PC-9 (cell line): Measurements from ENCODE around the gene GALNT10. TPM values are rescaled to one million over a fixed set of nuclear protein-coding genes. Genes with fewer than 3 reads are reported as not detected.

Experiments used
- BruUV-seq: library from RNA; stranded (reverse); fragments of 400-500 nt; replicated peaks from 2 replicates; lab custom pipeline; 2021; lab: Mats Ljungman, UMichigan
- CTCF ChIA-PET: fragments of 300-600 bp; sonication (Branson Sonifier 250); formaldehyde crosslinking; loops from one replicate; lab custom pipeline; 2022; ENCODE audit warnings: antibody characterized with exemption; lab: Charles Lee
- POLR2A ChIA-PET: fragments of 300-600 bp; sonication (Branson Sonifier 250); formaldehyde crosslinking; loops from one replicate; lab custom pipeline; 2022; ENCODE audit warnings: antibody characterized with exemption; ENCODE audit not compliant: unreplicated experiment; lab: Charles Lee
- DNase-seq, 2 experiments: peaks; one replicate each; pipeline versions ENCODE4 v3.0.0 to v3.0.0-alpha.2; 2015 to 2022; ENCODE audit warnings: mixed read lengths in 1 of 2
- H2AFZ ChIP-seq: fragments of 200-600 bp; sonication (generic); 2 replicates; pipeline ENCODE4 v1.8.1; 2017; ENCODE audit warnings: antibody characterized with exemption
- H3F3A ChIP-seq: fragments of 200-600 bp; sonication (generic); 2 replicates; pipeline ENCODE4 v1.8.1; 2017; ENCODE audit warnings: antibody characterized with exemption, mild to moderate bottlenecking, low read depth; ENCODE audit not compliant: insufficient read depth
- H3K27ac ChIP-seq: fragments of 200-600 bp; sonication (generic); 2 replicates; pipeline ENCODE4 v1.6.1; 2016; ENCODE audit warnings: mixed run types
- H3K27me3 ChIP-seq: fragments of 200-600 bp; sonication (generic); 2 replicates; pipeline ENCODE4 v1.6.1; 2016; ENCODE audit warnings: low read depth, mixed run types; ENCODE audit not compliant: insufficient read depth
- H3K36me3 ChIP-seq: fragments of 200-600 bp; sonication (generic); 2 replicates; pipeline ENCODE4 v1.6.1; 2016; ENCODE audit warnings: low read depth, mixed run types
- H3K4me1 ChIP-seq: fragments of 200-600 bp; sonication (generic); replicated peaks from 2 replicates; pipeline ENCODE4 v1.6.1; 2016; ENCODE audit warnings: mixed run types; ENCODE audit not compliant: insufficient read depth
- H3K4me2 ChIP-seq: fragments of 200-600 bp; sonication (generic); 2 replicates; pipeline ENCODE4 v1.6.1; 2017; ENCODE audit warnings: mixed run types
- H3K4me3 ChIP-seq: fragments of 200-600 bp; sonication (generic); 2 replicates; pipeline ENCODE4 v1.6.1; 2016; ENCODE audit warnings: mixed run types
- H3K79me2 ChIP-seq: fragments of 200-600 bp; sonication (generic); 2 replicates; pipeline ENCODE4 v1.6.1; 2017; ENCODE audit warnings: low read depth, mixed run types
- H3K9me2 ChIP-seq: fragments of 200-600 bp; sonication (generic); 2 replicates; pipeline ENCODE4 v1.8.1; 2017; ENCODE audit warnings: mild to moderate bottlenecking; ENCODE audit not compliant: insufficient read depth
- H3K9me3 ChIP-seq: fragments of 200-600 bp; sonication (generic); 2 replicates; pipeline ENCODE4 v1.8.1; 2016; ENCODE audit warnings: low read depth; ENCODE audit not compliant: insufficient read depth
- H4K20me1 ChIP-seq: fragments of 200-600 bp; sonication (generic); 2 replicates; pipeline ENCODE4 v1.8.1; 2017; ENCODE audit not compliant: insufficient read depth
- CTCF ChIP-seq: fragments of 200-600 bp; sonication (generic); conservative IDR thresholded peaks from 2 replicates; pipeline ENCODE4 v1.6.1; 2017; ENCODE audit warnings: mixed run types, antibody characterized with exemption, mild to moderate bottlenecking, moderate library complexity
- EZH2 ChIP-seq: fragments of 200-600 bp; sonication (generic); IDR thresholded peaks from 2 replicates; pipeline ENCODE4 v1.8.0; 2017; ENCODE audit warnings: antibody characterized with exemption, low read depth
- intact Hi-C: fragments of 100-400 bp; cut with micrococcal nuclease; formaldehyde crosslinking; loops from one replicate; pipeline ENCODE4 v1.10.0; 2022; ENCODE audit not compliant: unreplicated experiment
- total RNA-seq: library from RNA; stranded (reverse); gene quantifications from 2 replicates; pipeline ENCODE4 v1.2.3, GENCODE V29; 2021

Gene GALNT10
- total RNA-seq, 1 experiment from 2014 or later, result 101 TPM

- H3K79me2 ChIP-seq, result peaks cover 8% of the 10 kb centered on the region
- H2AFZ ChIP-seq, result no peak overlapping the region
- H3F3A ChIP-seq, result peaks cover 6% of the 10 kb centered on the region
- H3K4me2 ChIP-seq, result no peak overlapping the region
- no peaks in the 10 kb centered on the region for H4K20me1 ChIP-seq
- no peak overlapping the region for H3K4me3 ChIP-seq
- H3K27ac ChIP-seq, result no peak overlapping the region
- 0 out of 2 replicates have a peak, but pooled peaks cover 7% of the 10 kb centered on the region for H3K36me3 ChIP-seq
- intact Hi-C loops, result no loop called here
- peaks cover 27% of the 10 kb centered on the region for H3K4me1 ChIP-seq
- CTCF ChIA-PET, result no interaction called here
- no peaks in the 10 kb centered on the region for H3K27me3 ChIP-seq
- TF ChIP-seq EZH2 (no peak), CTCF (no peak)
- H3K9me3 ChIP-seq, result no peaks in the 10 kb centered on the region
- BruUV-seq, result no TSS peak
- POLR2A ChIA-PET, result no interaction called here
- DNase-seq, result no peak
- H3K9me2 ChIP-seq, result no peaks in the 10 kb centered on the region
These were observed 183.2 kb downstream of the GALNT10 start for GRCh38 chr5:154373729-154374179.

GRCh38 chr5:154374264-154374663 is 183.7 kb downstream of the GALNT10 start:
- no peak for DNase-seq
- POLR2A ChIA-PET, result no interaction called here
- no peak overlapping the region for H3K4me2 ChIP-seq
- H4K20me1 ChIP-seq, result no peaks in the 10 kb centered on the region
- H3K4me1 ChIP-seq, result peaks cover 22% of the 10 kb centered on the region
- CTCF ChIA-PET, result no interaction called here
- no peak overlapping the region for H3K4me3 ChIP-seq
- H3K27ac ChIP-seq, result no peak overlapping the region
- TF ChIP-seq CTCF (no peak), EZH2 (no peak)
- H3K36me3 ChIP-seq, result 0 out of 2 replicates have a peak, but pooled peaks cover 7% of the 10 kb centered on the region
- peaks cover 3% of the 10 kb centered on the region for H3K79me2 ChIP-seq
- no peaks in the 10 kb centered on the region for H3K9me3 ChIP-seq
- H3F3A ChIP-seq, result peaks cover 1% of the 10 kb centered on the region; the same call in 1 of the 2 replicates
- intact Hi-C loops, result no loop called here
- H3K27me3 ChIP-seq, result no peaks in the 10 kb centered on the region
- H2AFZ ChIP-seq, result no peak overlapping the region
- no peaks in the 10 kb centered on the region for H3K9me2 ChIP-seq
- no TSS peak for BruUV-seq

DNA sequence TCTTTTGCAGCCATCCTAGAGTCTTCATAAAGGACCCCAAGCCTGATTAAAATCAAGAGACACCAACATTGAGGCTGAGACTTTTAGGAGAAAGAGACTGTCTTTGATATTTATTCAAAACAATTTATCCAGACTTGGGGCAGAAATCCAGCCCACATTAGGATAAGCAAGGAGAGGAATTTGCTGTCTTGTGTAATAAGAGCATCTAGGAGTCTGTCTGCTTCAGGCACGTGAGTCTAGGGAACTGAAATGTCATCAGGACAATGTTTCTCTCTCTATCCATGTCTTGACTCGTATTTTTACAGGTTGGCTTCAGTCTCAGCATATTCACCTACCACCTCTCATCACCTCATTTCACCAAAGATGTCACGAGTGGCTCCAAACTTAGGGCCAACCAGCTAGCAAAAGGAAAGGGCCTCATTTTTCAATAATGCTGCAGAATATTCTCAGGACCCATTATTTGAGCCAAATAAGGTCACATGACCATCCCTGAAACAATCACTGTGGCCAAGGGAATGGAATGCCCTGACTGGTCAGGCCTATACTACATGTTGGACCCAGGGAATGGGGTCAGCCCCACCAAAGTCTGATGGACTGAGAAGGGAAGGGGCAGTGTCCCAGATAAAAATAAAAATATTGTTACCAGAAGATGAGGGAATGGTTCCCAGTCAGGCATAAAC is 184.9 kb downstream of the GALNT10 start:
- ChIA-PET POLR2A (no interaction called here), CTCF (no interaction called here)
- Histone ChIP-seq H3K4me3 (no peak overlapping the region), H3K27me3 (no peaks in the 10 kb centered on the region), H3K36me3 (0 out of 2 replicates have a peak, but pooled peaks cover 7% of the 10 kb centered on the region), H3K9me2 (no peaks in the 10 kb centered on the region), H3K4me1 (peaks cover 10% of the 10 kb centered on the region), H3F3A (no peaks in the 10 kb centered on the region), H3K4me2 (no peak overlapping the region), H3K9me3 (no peaks in the 10 kb centered on the region), H2AFZ (no peak overlapping the region), H3K27ac (no peak overlapping the region), H3K79me2 (no peaks in the 10 kb centered on the region; the same call in 1 of the 2 replicates), H4K20me1 (no peaks in the 10 kb centered on the region)
- intact Hi-C loops, result no loop called here
- DNase-seq, result no peak
- no peak for TF ChIP-seq CTCF
- TF ChIP-seq EZH2, result no peak
- BruUV-seq, result no TSS peak
